Measurements from ENCODE around the gene PIRT.
"Not testable (repeated sequence)": the region's sequence is repeated elsewhere in the genome, so short reads cannot be mapped to it uniquely, and the experiment has no call there.

Gene PIRT

GRCh38 chr17:10837921-10838320, at the start of gene PIRT:
TSS of gene PIRT (minus strand) at chr17:10838087. CDS start at chr17:10825645, 12,442 bp downstream.
- no peak for DNase-seq

GRCh38 chr17:10881959-10882358, 44.1 kb upstream of the PIRT start:
- DNase-seq: no peak

GRCh38 chr17:10879190-10879836, 41.4 kb upstream of the PIRT start:
- peak; percentile 79 for DNase-seq

- peak; percentile 87 for DNase-seq
These were observed 38.2 kb upstream of the PIRT start for GRCh38 chr17:10875984-10876555.

GRCh38 chr17:10875430-10875851, 37.6 kb upstream of the PIRT start:
- DNase-seq: no peak

GRCh38 chr17:10871914-10872313, 34.0 kb upstream of the PIRT start:
- DNase-seq: peak; percentile 42

- no peak for DNase-seq
These were observed 32.6 kb upstream of the PIRT start for GRCh38 chr17:10870336-10871050.

- DNase-seq: not testable (repeated sequence)
These were observed 30.9 kb upstream of the PIRT start for GRCh38 chr17:10868744-10869143.

DNA sequence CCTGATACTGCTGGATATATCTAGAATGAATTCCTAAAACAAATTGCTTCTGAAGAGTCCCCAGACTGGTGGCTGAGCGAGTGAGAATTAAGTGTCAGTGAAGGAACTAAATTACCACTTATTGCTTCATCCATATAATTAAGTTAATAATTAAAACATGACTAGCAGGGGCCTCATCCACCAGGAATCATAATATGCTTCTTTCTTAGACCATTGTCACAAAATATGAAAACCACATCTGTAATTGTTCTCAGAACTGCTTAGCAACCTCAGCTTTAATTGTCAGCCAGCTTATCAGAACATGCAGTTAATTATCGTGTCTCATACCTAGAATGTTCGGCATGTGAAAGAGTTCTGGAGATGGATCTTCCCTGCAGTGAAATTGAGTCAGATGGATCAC, 21.2 kb upstream of the PIRT start:
- DNase-seq: no peak

- no peak for DNase-seq
These were observed 20.1 kb upstream of the PIRT start for GRCh38 chr17:10857976-10858375.

GRCh38 chr17:10846636-10847035, 8.7 kb upstream of the PIRT start:
- DNase-seq: not testable (repeated sequence)

DNA sequence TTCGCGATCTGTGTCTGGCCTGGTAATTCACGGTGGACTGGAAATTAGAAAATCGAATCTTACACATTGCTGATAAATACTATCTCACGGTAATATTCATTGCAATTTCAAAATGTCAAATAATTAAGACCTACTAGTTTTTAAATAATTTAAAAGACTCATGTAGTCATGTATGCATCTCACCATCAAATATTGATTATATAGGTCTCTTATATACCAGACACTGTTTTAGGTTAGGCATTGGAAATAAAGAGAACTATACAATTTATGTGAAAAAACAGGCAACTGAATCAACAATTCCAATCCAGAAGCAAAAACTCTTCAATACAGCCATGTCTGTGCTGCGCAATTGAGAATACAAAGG, 7.5 kb upstream of the PIRT start:
- DNase-seq: no peak

GRCh38 chr17:10844621-10845387, 6.9 kb upstream of the PIRT start:
- DNase-seq: peak; percentile 89

GRCh38 chr17:10843811-10844210, 5.9 kb upstream of the PIRT start:
- DNase-seq: no peak

- no peak for DNase-seq
These were observed 4.8 kb upstream of the PIRT start for GRCh38 chr17:10842658-10843057.

DNA sequence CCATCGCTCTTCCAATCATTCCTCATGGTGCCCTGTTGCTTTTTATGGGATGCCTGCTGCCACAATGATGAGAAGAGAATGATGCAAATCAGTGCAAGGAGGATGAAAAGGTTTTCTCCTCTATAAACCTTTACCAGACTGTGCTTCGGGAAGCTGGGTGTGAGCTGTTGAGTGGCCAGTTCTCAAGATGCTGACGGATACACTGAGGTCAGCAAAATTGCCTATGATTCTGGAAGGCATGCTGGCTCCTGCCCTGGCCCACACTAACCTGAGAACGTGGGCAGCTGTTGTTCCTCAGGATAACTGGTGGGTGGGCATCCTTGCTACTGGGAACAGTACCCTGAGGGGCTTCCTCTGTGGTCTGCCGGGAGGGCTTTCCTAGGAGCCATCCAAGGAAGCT, 795 bp upstream of the PIRT start:
- no peak for DNase-seq

DNA sequence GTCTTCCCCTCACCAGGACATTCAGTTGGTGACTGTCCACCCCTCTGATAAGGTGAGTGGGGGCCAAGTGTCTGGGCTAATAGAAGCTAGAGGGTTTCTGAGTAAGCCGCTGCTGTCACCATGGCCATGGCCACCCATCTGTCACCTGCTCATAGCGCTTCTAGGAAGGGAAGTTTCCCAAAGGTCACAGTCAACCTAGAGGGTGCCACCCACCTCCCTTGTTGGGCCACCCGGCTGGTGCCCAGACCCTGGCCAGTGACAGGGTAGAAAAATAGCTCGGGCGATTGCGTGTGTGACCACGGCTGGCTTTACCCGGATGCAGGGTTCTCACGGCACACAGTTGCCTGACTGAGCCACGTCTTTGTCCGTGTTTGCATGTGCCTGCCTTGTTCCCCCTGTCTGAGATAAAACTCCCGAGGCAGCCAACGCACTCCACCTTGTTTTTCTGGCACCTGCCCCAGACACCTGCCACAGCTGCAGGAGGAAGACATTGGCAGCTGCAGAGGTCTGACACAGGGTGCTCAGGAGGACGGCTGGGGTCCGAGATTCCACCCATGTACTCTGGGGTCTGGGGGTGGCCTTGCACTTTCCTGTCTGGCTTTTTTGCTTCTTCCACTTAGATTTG, 809 bp downstream of the PIRT start:
- DNase-seq: no peak

- no peak for DNase-seq
These were observed 1.7 kb downstream of the PIRT start for GRCh38 chr17:10836145-10836544.

DNA sequence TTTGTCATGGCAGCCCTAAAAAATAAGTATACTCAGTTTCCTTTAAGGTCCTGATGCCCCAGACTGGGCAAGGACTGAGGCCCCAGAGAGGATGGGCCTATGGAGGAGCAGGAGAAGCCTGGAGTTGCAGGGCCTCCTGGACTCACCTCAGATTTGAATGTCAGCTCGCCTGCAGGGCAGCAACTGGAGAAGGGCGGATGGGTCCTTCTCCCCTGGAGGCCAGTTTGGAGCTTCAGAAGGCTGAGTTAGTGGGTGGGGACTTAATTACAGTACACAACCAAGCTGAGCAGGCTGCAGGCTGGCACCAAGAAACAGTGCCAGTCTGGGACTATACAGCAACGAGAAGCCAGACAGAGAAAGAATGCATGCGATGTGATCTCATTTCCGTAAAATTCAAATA, 6.2 kb downstream of the PIRT start:
- DNase-seq: no peak

DNA sequence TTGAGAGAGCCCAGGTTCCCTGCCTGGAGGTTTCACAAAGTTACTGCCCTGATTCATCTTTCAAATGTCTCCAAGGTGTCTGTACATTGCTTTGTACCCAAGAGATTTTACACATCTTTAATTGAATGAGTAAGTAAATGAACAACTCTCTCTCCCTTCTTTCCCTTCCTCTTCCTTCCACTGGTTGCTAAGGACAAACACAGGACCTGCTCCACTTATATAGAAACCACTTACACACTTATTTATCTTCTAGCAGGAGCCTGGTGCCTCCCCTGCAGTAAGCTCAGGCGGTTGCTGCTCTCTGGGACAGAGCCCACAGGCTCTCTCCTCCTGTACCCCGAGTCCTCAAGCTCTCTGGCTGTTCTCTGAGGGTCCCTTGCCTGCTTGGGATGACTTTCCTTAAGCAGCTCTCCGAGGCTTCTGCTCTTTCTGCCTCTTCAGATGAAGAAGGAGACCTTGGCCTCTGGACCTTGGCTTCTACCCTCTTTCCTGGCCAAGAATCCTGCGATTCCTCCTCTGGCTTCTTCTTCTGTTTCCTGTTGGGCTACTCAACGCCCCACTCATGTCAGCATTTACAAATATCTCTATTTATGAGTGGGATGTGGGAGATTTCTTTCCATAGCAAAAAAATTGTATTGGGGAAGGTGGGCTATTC, 9.9 kb downstream of the PIRT start:
- no peak for DNase-seq

- no peak for DNase-seq
These were observed 13.0 kb downstream of the PIRT start for GRCh38 chr17:10824874-10825273.

DNA sequence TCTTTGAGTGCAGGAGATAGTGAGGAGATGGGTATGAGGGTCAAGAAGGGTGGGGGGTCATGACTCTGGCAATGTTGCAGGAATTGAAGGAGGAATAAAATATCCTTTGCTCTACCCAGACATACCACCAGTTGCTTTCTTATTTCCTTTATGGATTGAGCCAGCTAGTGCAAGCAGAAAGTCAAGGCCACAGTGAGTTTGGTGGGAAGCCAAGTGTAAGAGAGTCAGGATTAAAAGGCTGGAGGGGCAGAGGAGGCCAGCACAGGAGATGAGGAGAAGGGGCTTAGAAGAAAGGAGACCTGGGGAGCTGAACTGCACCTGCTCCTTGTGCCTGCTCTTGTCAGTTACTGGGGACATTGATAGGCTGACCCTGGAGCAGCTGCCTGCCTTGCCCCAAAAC, 16.1 kb downstream of the PIRT start:
- no peak for DNase-seq

- peak; percentile 86 for DNase-seq
These were observed 16.8 kb downstream of the PIRT start for GRCh38 chr17:10821054-10821453.
